ENCODE results near the gene DEGS2. TPM values are rescaled to one million over a fixed set of nuclear protein-coding genes. Genes with fewer than 3 reads are reported as not detected.

Gene DEGS2
- total RNA-seq, 1 experiment from 2014 or later = 1.8 TPM

GRCh38 chr14:100201701-100202100 is 42.3 kb upstream of the DEGS2 start:
- ChIA-PET CTCF (interaction anchor here (1.6 kb wide), 1 partner anchor 9 kb away, joined by 7 read pairs; no protein-coding TSS in a partner anchor), RAD21 (ENCODE audit: low non-redundant PET in 1 of 2, low total read pairs in 2 of 2, uncharacterized antibody in 2 of 2, unreplicated experiment in 2 of 2) (no interaction called here), POLR2A (no interaction called here)
- Histone ChIP-seq H3K27ac (ENCODE audit: low read depth, low read length) (no peak overlapping the region), H3K4me3 (replicated peaks in 1 of 2; ENCODE audit: low read depth in 1 of 2, low read length in 2 of 2) (no peak overlapping the region), H3K79me2 (ENCODE audit: insufficient read depth, low read length) (no peaks in the 10 kb centered on the region), H2AFZ (ENCODE audit: low read depth, low read length, poor library complexity, severe bottlenecking) (no peak overlapping the region), H3K9me3 (ENCODE audit: control insufficient read depth in 1 of 2, insufficient read depth in 1 of 2, low read depth in 1 of 2, low read length in 2 of 2) (no peaks in the 10 kb centered on the region), H4K20me1 (ENCODE audit: insufficient read depth) (no peaks in the 10 kb centered on the region), H3K36me3 (ENCODE audit: control insufficient read depth in 1 of 2, insufficient read depth in 2 of 2, low read length in 2 of 2) (no peaks in the 10 kb centered on the region), H3K9me2 (ENCODE audit: insufficient read depth) (no peaks in the 10 kb centered on the region), H3K4me2 (ENCODE audit: low read length) (no peak overlapping the region), H3K4me1 (ENCODE audit: control insufficient read depth in 1 of 2, insufficient read depth in 2 of 2, low read length in 2 of 2) (peaks cover 18 to 22% of the 10 kb centered on the region in 2 experiments), H3K9ac (ENCODE audit: low read length) (no peak overlapping the region), H3K27me3 (ENCODE audit: insufficient read depth, low read length) (no peaks in the 10 kb centered on the region)
- ATAC-seq (no peak), DNase-seq (ENCODE audit: low read depth, low spot score) (no peak)
- intact Hi-C loops (cut with micrococcal nuclease) = no loop called here
- no TSS peak for BruUV-seq (replicated peaks)
- no peak for TF ChIP-seq MAX (IDR thresholded peaks at IDR 0.05)
- no peak for TF ChIP-seq FOSL1 (IDR thresholded peaks at IDR 0.05; ENCODE audit: low read depth)
- TF ChIP-seq POLR2A (IDR thresholded peaks at IDR 0.05; ENCODE audit: borderline replicate concordance, extremely low read depth, insufficient read depth, insufficient read length) = no peak
- no peak for TF ChIP-seq SP1 (IDR thresholded peaks at IDR 0.05; ENCODE audit: low read depth)
- no peak for TF ChIP-seq YY1 (IDR thresholded peaks at IDR 0.05; ENCODE audit: extremely low read depth, insufficient replicate concordance, low read depth, low read length)

GRCh38 chr14:100200311-100200710 is 40.9 kb upstream of the DEGS2 start:
- H4K20me1 ChIP-seq (ENCODE audit: insufficient read depth) = no peaks in the 10 kb centered on the region
- H3K4me2 ChIP-seq (ENCODE audit: low read length) = no peak overlapping the region
- no peak overlapping the region for H3K9ac ChIP-seq (ENCODE audit: low read length)
- H3K9me2 ChIP-seq (ENCODE audit: insufficient read depth) = no peaks in the 10 kb centered on the region
- no peak for DNase-seq (ENCODE audit: low read depth, low spot score)
- intact Hi-C loops (cut with micrococcal nuclease) = no loop called here
- no peaks in the 10 kb centered on the region for H3K9me3 ChIP-seq (ENCODE audit: control insufficient read depth in 1 of 2, insufficient read depth in 1 of 2, low read depth in 1 of 2, low read length in 2 of 2)
- no peak overlapping the region for H3K27ac ChIP-seq (ENCODE audit: low read depth, low read length)
- no peak overlapping the region for H3K4me3 ChIP-seq (replicated peaks in 1 of 2; ENCODE audit: low read depth in 1 of 2, low read length in 2 of 2)
- TF ChIP-seq MAX (IDR thresholded peaks at IDR 0.05) (no peak), RAD21 (IDR thresholded peaks at IDR 0.05; ENCODE audit: low read depth) (no peak), CBX3 (IDR thresholded peaks at IDR 0.05; ENCODE audit: low read depth) (no peak), TCF7L2 (IDR thresholded peaks at IDR 0.05; ENCODE audit: borderline replicate concordance, extremely low read depth, insufficient read depth, insufficient read length) (no peak), ZBTB33 (IDR thresholded peaks at IDR 0.05; ENCODE audit: extremely low read depth, insufficient replicate concordance, low read length) (no peak), FOSL1 (IDR thresholded peaks at IDR 0.05; ENCODE audit: low read depth) (no peak), ELF1 (IDR thresholded peaks at IDR 0.05; ENCODE audit: borderline replicate concordance, low read depth) (no peak), ZNF274 (IDR thresholded peaks at IDR 0.05; ENCODE audit: low read depth, low read length) (no peak)
- POLR2A ChIA-PET = no interaction called here
- H2AFZ ChIP-seq (ENCODE audit: low read depth, low read length, poor library complexity, severe bottlenecking) = no peak overlapping the region
- RAD21 ChIA-PET (ENCODE audit: low non-redundant PET in 1 of 2, low total read pairs in 2 of 2, uncharacterized antibody in 2 of 2, unreplicated experiment in 2 of 2) = no interaction called here
- no peak for ATAC-seq
- no TSS peak for BruUV-seq (replicated peaks)
- H3K79me2 ChIP-seq (ENCODE audit: insufficient read depth, low read length) = no peaks in the 10 kb centered on the region
- no peaks in the 10 kb centered on the region for H3K36me3 ChIP-seq (ENCODE audit: control insufficient read depth in 1 of 2, insufficient read depth in 2 of 2, low read length in 2 of 2)
- CTCF ChIA-PET = interaction anchor here (1.6 kb wide), 1 partner anchor 7 kb away, joined by 7 read pairs; no protein-coding TSS in a partner anchor
- H3K4me1 ChIP-seq (ENCODE audit: control insufficient read depth in 1 of 2, insufficient read depth in 2 of 2, low read length in 2 of 2) = peaks cover 18 to 22% of the 10 kb centered on the region in 2 experiments
- no peaks in the 10 kb centered on the region for H3K27me3 ChIP-seq (ENCODE audit: insufficient read depth, low read length)
